ENCODE data around the gene IER5.
A peak's percentile ranks its signal among the peaks of the same experiment; 100 is the strongest.

Gene IER5

GRCh38 chr1:181090641-181091126 lies 2.2 kb downstream of the IER5 start:
- H3K27ac ChIP-seq: peak overlapping the region; percentile 5; the same call in 1 of the 2 replicates
- peak overlapping the region; percentile 74 for H3K9ac ChIP-seq (ENCODE audit: insufficient read length)
- no peaks in the 10 kb centered on the region for H3K9me3 ChIP-seq (ENCODE audit: low read depth, low read length)
- TF ChIP-seq EZH2 (IDR thresholded peaks at IDR 0.05) (no peak), FOXP2 (optimal IDR thresholded peaks at IDR 0.05; ENCODE audit: control extremely low read depth, extremely low read length, insufficient read depth) (no peak), POLR2AphosphoS5 (IDR thresholded peaks at IDR 0.05; ENCODE audit: borderline replicate concordance, low read depth, low read length) (no peak)
- no peak for DNase-seq (ENCODE audit: low read depth, low spot score)
- H3K36me3 ChIP-seq (ENCODE audit: insufficient read depth, low read length): no peaks in the 10 kb centered on the region
- peak overlapping the region; percentile 96 for H3K4me3 ChIP-seq

- peak overlapping the region; percentile 96 for H3K4me3 ChIP-seq
- H3K27ac ChIP-seq: no peak overlapping the region
- no peaks in the 10 kb centered on the region for H3K9me3 ChIP-seq (ENCODE audit: low read depth, low read length)
- TF ChIP-seq POLR2AphosphoS5 (IDR thresholded peaks at IDR 0.05; ENCODE audit: borderline replicate concordance, low read depth, low read length) (no peak), FOXP2 (optimal IDR thresholded peaks at IDR 0.05; ENCODE audit: control extremely low read depth, extremely low read length, insufficient read depth) (no peak), EZH2 (IDR thresholded peaks at IDR 0.05) (no peak)
- no peaks in the 10 kb centered on the region for H3K36me3 ChIP-seq (ENCODE audit: insufficient read depth, low read length)
- H3K9ac ChIP-seq (ENCODE audit: insufficient read length): peak overlapping the region; percentile 74
- DNase-seq (ENCODE audit: low read depth, low spot score): no peak
These were observed 3.0 kb downstream of the IER5 start for GRCh38 chr1:181091309-181092040.

- no peak overlapping the region for H3K4me3 ChIP-seq
- DNase-seq (ENCODE audit: low read depth, low spot score): no peak
- no peak overlapping the region for H3K27ac ChIP-seq
- no peak overlapping the region for H3K9ac ChIP-seq (ENCODE audit: insufficient read length)
- H3K9me3 ChIP-seq (ENCODE audit: low read depth, low read length): no peaks in the 10 kb centered on the region
- TF ChIP-seq POLR2AphosphoS5 (IDR thresholded peaks at IDR 0.05; ENCODE audit: borderline replicate concordance, low read depth, low read length) (no peak), EZH2 (IDR thresholded peaks at IDR 0.05) (no peak), FOXP2 (optimal IDR thresholded peaks at IDR 0.05; ENCODE audit: control extremely low read depth, extremely low read length, insufficient read depth) (no peak)
- H3K36me3 ChIP-seq (ENCODE audit: insufficient read depth, low read length): no peaks in the 10 kb centered on the region
These were observed 3.6 kb downstream of the IER5 start for GRCh38 chr1:181092056-181092455.

GRCh38 chr1:181092883-181093458 lies 4.5 kb downstream of the IER5 start:
- no peaks in the 10 kb centered on the region for H3K9me3 ChIP-seq (ENCODE audit: low read depth, low read length)
- TF ChIP-seq EZH2 (IDR thresholded peaks at IDR 0.05) (no peak), POLR2AphosphoS5 (IDR thresholded peaks at IDR 0.05; ENCODE audit: borderline replicate concordance, low read depth, low read length) (no peak), FOXP2 (optimal IDR thresholded peaks at IDR 0.05; ENCODE audit: control extremely low read depth, extremely low read length, insufficient read depth) (no peak)
- no peak overlapping the region for H3K9ac ChIP-seq (ENCODE audit: insufficient read length)
- no peaks in the 10 kb centered on the region for H3K36me3 ChIP-seq (ENCODE audit: insufficient read depth, low read length)
- H3K27ac ChIP-seq: no peak overlapping the region
- DNase-seq (ENCODE audit: low read depth, low spot score): no peak
- H3K4me3 ChIP-seq: no peak overlapping the region

- H3K4me3 ChIP-seq: no peak overlapping the region
- no peak for DNase-seq (ENCODE audit: low read depth, low spot score)
- no peak overlapping the region for H3K9ac ChIP-seq (ENCODE audit: insufficient read length)
- TF ChIP-seq FOXP2 (optimal IDR thresholded peaks at IDR 0.05; ENCODE audit: control extremely low read depth, extremely low read length, insufficient read depth): no peak
- TF ChIP-seq EZH2 (IDR thresholded peaks at IDR 0.05): no peak
- no peak for TF ChIP-seq POLR2AphosphoS5 (IDR thresholded peaks at IDR 0.05; ENCODE audit: borderline replicate concordance, low read depth, low read length)
- H3K9me3 ChIP-seq (ENCODE audit: low read depth, low read length): no peaks in the 10 kb centered on the region
- no peaks in the 10 kb centered on the region for H3K36me3 ChIP-seq (ENCODE audit: insufficient read depth, low read length)
- H3K27ac ChIP-seq: no peak overlapping the region
These were observed 6.1 kb downstream of the IER5 start for GRCh38 chr1:181094416-181095212.

GRCh38 chr1:181095260-181095659 lies 6.8 kb downstream of the IER5 start:
- H3K27ac ChIP-seq: no peak overlapping the region
- H3K36me3 ChIP-seq (ENCODE audit: insufficient read depth, low read length): no peaks in the 10 kb centered on the region
- H3K4me3 ChIP-seq: no peak overlapping the region
- H3K9me3 ChIP-seq (ENCODE audit: low read depth, low read length): no peaks in the 10 kb centered on the region
- no peak overlapping the region for H3K9ac ChIP-seq (ENCODE audit: insufficient read length)
- TF ChIP-seq FOXP2 (optimal IDR thresholded peaks at IDR 0.05; ENCODE audit: control extremely low read depth, extremely low read length, insufficient read depth) (no peak), EZH2 (IDR thresholded peaks at IDR 0.05) (no peak), POLR2AphosphoS5 (IDR thresholded peaks at IDR 0.05; ENCODE audit: borderline replicate concordance, low read depth, low read length) (no peak)
- DNase-seq (ENCODE audit: low read depth, low spot score): no peak

GRCh38 chr1:181095763-181096184 lies 7.3 kb downstream of the IER5 start:
- H3K9ac ChIP-seq (ENCODE audit: insufficient read length): no peak overlapping the region
- H3K9me3 ChIP-seq (ENCODE audit: low read depth, low read length): no peaks in the 10 kb centered on the region
- H3K27ac ChIP-seq: peak overlapping the region; percentile 71; the same call in 1 of the 2 replicates
- H3K4me3 ChIP-seq: peak overlapping the region; percentile 64
- no peak for TF ChIP-seq FOXP2 (optimal IDR thresholded peaks at IDR 0.05; ENCODE audit: control extremely low read depth, extremely low read length, insufficient read depth)
- no peak for TF ChIP-seq EZH2 (IDR thresholded peaks at IDR 0.05)
- no peak for TF ChIP-seq POLR2AphosphoS5 (IDR thresholded peaks at IDR 0.05; ENCODE audit: borderline replicate concordance, low read depth, low read length)
- H3K36me3 ChIP-seq (ENCODE audit: insufficient read depth, low read length): no peaks in the 10 kb centered on the region
- DNase-seq (ENCODE audit: low read depth, low spot score): no peak

GRCh38 chr1:181097242-181097641 lies 8.7 kb downstream of the IER5 start:
- Histone ChIP-seq H3K4me3 (no peak overlapping the region), H3K36me3 (ENCODE audit: insufficient read depth, low read length) (no peaks in the 10 kb centered on the region), H3K9me3 (ENCODE audit: low read depth, low read length) (no peaks in the 10 kb centered on the region), H3K9ac (ENCODE audit: insufficient read length) (no peak overlapping the region), H3K27ac (no peak overlapping the region)
- DNase-seq (ENCODE audit: low read depth, low spot score): no peak
- TF ChIP-seq EZH2 (IDR thresholded peaks at IDR 0.05) (no peak), FOXP2 (optimal IDR thresholded peaks at IDR 0.05; ENCODE audit: control extremely low read depth, extremely low read length, insufficient read depth) (no peak), POLR2AphosphoS5 (IDR thresholded peaks at IDR 0.05; ENCODE audit: borderline replicate concordance, low read depth, low read length) (no peak)
